HEK293 (cell line): ENCODE results near the gene KCNQ1.

ENCODE experiments used
- EGR2 ChIP-seq: fragments of 450-650 bp; formaldehyde crosslinking; IDR thresholded peaks from 2 replicates; pipeline ENCODE4 v1.5.1; 2016; ENCODE audit warnings: low read depth, missing biosample characterization, missing genetic modification characterization
- IKZF3 ChIP-seq: fragments of 450-650 bp; IDR thresholded peaks from 2 replicates; pipeline ENCODE4 v1.5.0; 2018; ENCODE audit warnings: missing biosample characterization, mild to moderate bottlenecking, missing genetic modification characterization, moderate library complexity
- KLF1 ChIP-seq: fragments of 450-650 bp; formaldehyde crosslinking; IDR thresholded peaks from 2 replicates; pipeline ENCODE4 v1.5.1; 2016; ENCODE audit warnings: missing biosample characterization, missing genetic modification characterization
- OSR2 ChIP-seq: fragments of 450-650 bp; formaldehyde crosslinking; IDR thresholded peaks from 2 replicates; pipeline ENCODE4 v1.5.1; 2016; ENCODE audit warnings: missing biosample characterization, missing genetic modification characterization
- ZBTB1 ChIP-seq: fragments of 450-650 bp; formaldehyde crosslinking; IDR thresholded peaks from 2 replicates; pipeline ENCODE4 v1.5.1; 2016; ENCODE audit warnings: missing biosample characterization, missing genetic modification characterization
- ZFHX2 ChIP-seq: fragments of 450-650 bp; formaldehyde crosslinking; conservative IDR thresholded peaks from 2 replicates; pipeline ENCODE4 v1.5.1; 2016; ENCODE audit warnings: missing biosample characterization, missing genetic modification characterization
- ZIC2 ChIP-seq: fragments of 450-650 bp; formaldehyde crosslinking; IDR thresholded peaks from 2 replicates; pipeline ENCODE4 v1.5.1; 2016; ENCODE audit warnings: missing biosample characterization, missing genetic modification characterization
- ZNF121 ChIP-seq: fragments of 450-650 bp; formaldehyde crosslinking; IDR thresholded peaks from 2 replicates; pipeline ENCODE4 v1.5.1; 2016; ENCODE audit warnings: missing biosample characterization, missing genetic modification characterization
- ZNF16 ChIP-seq: fragments of 450-650 bp; formaldehyde crosslinking; IDR thresholded peaks from 2 replicates; pipeline ENCODE4 v1.5.1; 2016; ENCODE audit warnings: low read depth, missing biosample characterization, missing genetic modification characterization
- ZNF2 ChIP-seq: fragments of 450-650 bp; formaldehyde crosslinking; IDR thresholded peaks from 2 replicates; pipeline ENCODE4 v1.5.1; 2016; ENCODE audit warnings: missing biosample characterization, missing genetic modification characterization
- ZNF221 ChIP-seq: fragments of 450-650 bp; formaldehyde crosslinking; IDR thresholded peaks from 2 replicates; pipeline ENCODE4 v1.5.1; 2017; ENCODE audit warnings: missing biosample characterization, missing genetic modification characterization, borderline replicate concordance
- ZNF23 ChIP-seq: fragments of 450-650 bp; formaldehyde crosslinking; IDR thresholded peaks from 2 replicates; pipeline ENCODE4 v1.5.1; 2016; ENCODE audit warnings: missing biosample characterization, missing genetic modification characterization, borderline replicate concordance
- ZNF248 ChIP-seq: fragments of 450-650 bp; formaldehyde crosslinking; IDR thresholded peaks from 2 replicates; pipeline ENCODE4 v1.5.1; 2017; ENCODE audit warnings: missing biosample characterization, missing genetic modification characterization
- ZNF350 ChIP-seq: fragments of 450-650 bp; formaldehyde crosslinking; IDR thresholded peaks from 2 replicates; pipeline ENCODE4 v1.5.0; 2017; ENCODE audit warnings: missing biosample characterization, mild to moderate bottlenecking, missing genetic modification characterization
- ZNF571 ChIP-seq: fragments of 450-650 bp; formaldehyde crosslinking; IDR thresholded peaks from 2 replicates; pipeline ENCODE4 v1.5.0; 2017; ENCODE audit warnings: missing biosample characterization, missing genetic modification characterization
- ZNF596 ChIP-seq: fragments of 450-650 bp; IDR thresholded peaks from 2 replicates; pipeline ENCODE4 v1.5.0; 2018; ENCODE audit warnings: missing biosample characterization, mild to moderate bottlenecking, missing genetic modification characterization, moderate library complexity
- ZNF621 ChIP-seq: fragments of 450-650 bp; formaldehyde crosslinking; IDR thresholded peaks from 2 replicates; pipeline ENCODE4 v1.5.1; 2017; ENCODE audit warnings: missing biosample characterization, missing genetic modification characterization
- ZNF624 ChIP-seq: fragments of 450-650 bp; formaldehyde crosslinking; IDR thresholded peaks from 2 replicates; pipeline ENCODE4 v1.5.1; 2017; ENCODE audit warnings: missing biosample characterization, missing genetic modification characterization
- ZNF629 ChIP-seq: fragments of 450-650 bp; formaldehyde crosslinking; IDR thresholded peaks from 2 replicates; pipeline ENCODE4 v1.5.1; 2017; ENCODE audit warnings: missing biosample characterization, missing genetic modification characterization
- ZNF664 ChIP-seq: fragments of 450-650 bp; formaldehyde crosslinking; IDR thresholded peaks from 2 replicates; pipeline ENCODE4 v1.5.1; 2016; ENCODE audit warnings: missing biosample characterization, missing genetic modification characterization
- ZNF830 ChIP-seq: fragments of 450-650 bp; IDR thresholded peaks from 2 replicates; pipeline ENCODE4 v1.5.0; 2018; ENCODE audit warnings: missing biosample characterization, missing genetic modification characterization, low read depth, mild to moderate bottlenecking, moderate library complexity
- ZSCAN30 ChIP-seq: fragments of 450-650 bp; IDR thresholded peaks from 2 replicates; pipeline ENCODE4 v1.5.1; 2018; ENCODE audit warnings: missing biosample characterization, mild to moderate bottlenecking, missing genetic modification characterization, moderate library complexity
- TF ChIP-seq, protein P1 (sequence below): fragments of 450-650 bp; formaldehyde crosslinking; IDR thresholded peaks from 2 replicates; pipeline ENCODE4 v1.5.1; 2016; ENCODE audit warnings: missing biosample characterization, missing genetic modification characterization
- TF ChIP-seq, protein P2 (sequence below): fragments of 450-650 bp; formaldehyde crosslinking; IDR thresholded peaks from 2 replicates; pipeline ENCODE4 v1.5.1; 2016; ENCODE audit warnings: missing biosample characterization, missing genetic modification characterization
- TF ChIP-seq, protein P3 (sequence below): fragments of 450-650 bp; formaldehyde crosslinking; IDR thresholded peaks from 2 replicates; pipeline ENCODE4 v1.5.1; 2016; ENCODE audit warnings: missing biosample characterization, missing genetic modification characterization
- TF ChIP-seq, protein P4 (sequence below): fragments of 450-650 bp; formaldehyde crosslinking; IDR thresholded peaks from 2 replicates; pipeline ENCODE4 v1.5.1; 2016; ENCODE audit warnings: missing biosample characterization, missing genetic modification characterization
- TF ChIP-seq, protein P5 (sequence below): fragments of 450-650 bp; formaldehyde crosslinking; IDR thresholded peaks from 2 replicates; pipeline ENCODE4 v1.5.1; 2016; ENCODE audit warnings: missing biosample characterization, missing genetic modification characterization
- TF ChIP-seq, protein P6 (sequence below): fragments of 450-650 bp; formaldehyde crosslinking; IDR thresholded peaks from 2 replicates; pipeline ENCODE4 v1.5.1; 2016; ENCODE audit warnings: missing biosample characterization, missing genetic modification characterization
- TF ChIP-seq, protein P7 (sequence below): fragments of 450-650 bp; formaldehyde crosslinking; IDR thresholded peaks from 2 replicates; pipeline ENCODE4 v1.5.1; 2016; ENCODE audit warnings: missing biosample characterization, missing genetic modification characterization

The KCNQ1 gene

DNA sequence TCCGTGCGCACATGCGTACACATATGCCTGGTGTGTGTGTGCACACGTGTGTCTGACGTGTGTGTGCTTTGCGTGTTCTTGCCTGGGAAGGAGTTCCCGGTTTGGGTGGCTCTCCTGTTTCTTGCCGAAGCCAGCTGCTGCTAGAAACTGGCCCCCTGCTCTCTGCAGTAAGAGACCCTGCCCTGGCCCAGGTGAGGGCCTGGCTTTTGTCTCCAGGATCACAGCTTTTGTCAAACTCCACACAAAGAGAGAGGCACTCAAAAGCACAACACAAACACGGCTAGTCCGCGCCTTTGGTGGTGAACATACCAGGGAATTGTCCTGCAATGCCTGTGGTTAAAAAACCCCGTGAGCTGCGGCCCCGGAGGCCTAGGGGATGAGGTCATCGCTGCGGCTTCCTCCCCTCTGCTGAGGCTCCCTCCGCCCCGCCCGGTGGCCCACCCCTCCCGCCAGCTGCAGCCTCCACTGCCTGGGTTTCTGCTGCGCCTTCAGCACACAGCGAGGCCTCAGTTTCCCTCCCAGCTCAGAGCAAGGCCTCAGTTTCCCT is 88.9 kb downstream of the KCNQ1 start (continued):
- no peak for TF ChIP-seq ZSCAN30
- TF ChIP-seq ZNF629 (tag by site-specific recombination), result peak; percentile 48; the same call in 1 of the 2 replicates
- TF ChIP-seq, protein P1, sequence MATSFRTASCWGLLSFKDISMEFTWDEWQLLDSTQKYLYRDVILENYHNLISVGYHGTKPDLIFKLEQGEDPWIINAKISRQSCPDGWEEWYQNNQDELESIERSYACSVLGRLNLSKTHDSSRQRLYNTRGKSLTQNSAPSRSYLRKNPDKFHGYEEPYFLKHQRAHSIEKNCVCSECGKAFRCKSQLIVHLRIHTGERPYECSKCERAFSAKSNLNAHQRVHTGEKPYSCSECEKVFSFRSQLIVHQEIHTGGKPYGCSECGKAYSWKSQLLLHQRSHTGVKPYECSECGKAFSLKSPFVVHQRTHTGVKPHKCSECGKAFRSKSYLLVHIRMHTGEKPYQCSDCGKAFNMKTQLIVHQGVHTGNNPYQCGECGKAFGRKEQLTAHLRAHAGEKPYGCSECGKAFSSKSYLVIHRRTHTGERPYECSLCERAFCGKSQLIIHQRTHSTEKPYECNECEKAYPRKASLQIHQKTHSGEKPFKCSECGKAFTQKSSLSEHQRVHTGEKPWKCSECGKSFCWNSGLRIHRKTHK (tag by site-specific recombination), result no peak
- TF ChIP-seq, protein P2, sequence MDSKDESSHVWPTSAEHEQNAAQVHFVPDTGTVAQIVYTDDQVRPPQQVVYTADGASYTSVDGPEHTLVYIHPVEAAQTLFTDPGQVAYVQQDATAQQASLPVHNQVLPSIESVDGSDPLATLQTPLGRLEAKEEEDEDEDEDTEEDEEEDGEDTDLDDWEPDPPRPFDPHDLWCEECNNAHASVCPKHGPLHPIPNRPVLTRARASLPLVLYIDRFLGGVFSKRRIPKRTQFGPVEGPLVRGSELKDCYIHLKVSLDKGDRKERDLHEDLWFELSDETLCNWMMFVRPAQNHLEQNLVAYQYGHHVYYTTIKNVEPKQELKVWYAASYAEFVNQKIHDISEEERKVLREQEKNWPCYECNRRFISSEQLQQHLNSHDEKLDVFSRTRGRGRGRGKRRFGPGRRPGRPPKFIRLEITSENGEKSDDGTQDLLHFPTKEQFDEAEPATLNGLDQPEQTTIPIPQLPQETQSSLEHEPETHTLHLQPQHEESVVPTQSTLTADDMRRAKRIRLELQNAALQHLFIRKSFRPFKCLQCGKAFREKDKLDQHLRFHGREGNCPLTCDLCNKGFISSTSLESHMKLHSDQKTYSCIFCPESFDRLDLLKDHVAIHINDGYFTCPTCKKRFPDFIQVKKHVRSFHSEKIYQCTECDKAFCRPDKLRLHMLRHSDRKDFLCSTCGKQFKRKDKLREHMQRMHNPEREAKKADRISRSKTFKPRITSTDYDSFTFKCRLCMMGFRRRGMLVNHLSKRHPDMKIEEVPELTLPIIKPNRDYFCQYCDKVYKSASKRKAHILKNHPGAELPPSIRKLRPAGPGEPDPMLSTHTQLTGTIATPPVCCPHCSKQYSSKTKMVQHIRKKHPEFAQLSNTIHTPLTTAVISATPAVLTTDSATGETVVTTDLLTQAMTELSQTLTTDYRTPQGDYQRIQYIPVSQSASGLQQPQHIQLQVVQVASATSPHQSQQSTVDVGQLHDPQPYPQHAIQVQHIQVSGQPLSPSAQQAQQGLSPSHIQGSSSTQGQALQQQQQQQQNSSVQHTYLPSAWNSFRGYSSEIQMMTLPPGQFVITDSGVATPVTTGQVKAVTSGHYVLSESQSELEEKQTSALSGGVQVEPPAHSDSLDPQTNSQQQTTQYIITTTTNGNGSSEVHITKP (tag by site-specific recombination), result no peak
- TF ChIP-seq ZNF596 (tag by site-specific recombination), result no peak
- no peak for TF ChIP-seq ZFHX2 (tag by site-specific recombination)
- TF ChIP-seq OSR2 (tag by site-specific recombination), result no peak
- TF ChIP-seq ZNF664 (tag by site-specific recombination), result no peak
- TF ChIP-seq ZNF571 (tag by site-specific recombination), result no peak
- TF ChIP-seq ZNF121 (tag by site-specific recombination), result no peak
- TF ChIP-seq, protein P3, sequence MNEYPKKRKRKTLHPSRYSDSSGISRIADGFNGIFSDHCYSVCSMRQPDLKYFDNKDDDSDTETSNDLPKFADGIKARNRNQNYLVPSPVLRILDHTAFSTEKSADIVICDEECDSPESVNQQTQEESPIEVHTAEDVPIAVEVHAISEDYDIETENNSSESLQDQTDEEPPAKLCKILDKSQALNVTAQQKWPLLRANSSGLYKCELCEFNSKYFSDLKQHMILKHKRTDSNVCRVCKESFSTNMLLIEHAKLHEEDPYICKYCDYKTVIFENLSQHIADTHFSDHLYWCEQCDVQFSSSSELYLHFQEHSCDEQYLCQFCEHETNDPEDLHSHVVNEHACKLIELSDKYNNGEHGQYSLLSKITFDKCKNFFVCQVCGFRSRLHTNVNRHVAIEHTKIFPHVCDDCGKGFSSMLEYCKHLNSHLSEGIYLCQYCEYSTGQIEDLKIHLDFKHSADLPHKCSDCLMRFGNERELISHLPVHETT (tag by site-specific recombination), result no peak
- TF ChIP-seq ZBTB1 (tag by site-specific recombination), result no peak
- no peak for TF ChIP-seq ZNF624
- TF ChIP-seq IKZF3 (tag by site-specific recombination), result peak; percentile 74
- no peak for TF ChIP-seq ZNF16 (tag by site-specific recombination)
- TF ChIP-seq, protein P4, sequence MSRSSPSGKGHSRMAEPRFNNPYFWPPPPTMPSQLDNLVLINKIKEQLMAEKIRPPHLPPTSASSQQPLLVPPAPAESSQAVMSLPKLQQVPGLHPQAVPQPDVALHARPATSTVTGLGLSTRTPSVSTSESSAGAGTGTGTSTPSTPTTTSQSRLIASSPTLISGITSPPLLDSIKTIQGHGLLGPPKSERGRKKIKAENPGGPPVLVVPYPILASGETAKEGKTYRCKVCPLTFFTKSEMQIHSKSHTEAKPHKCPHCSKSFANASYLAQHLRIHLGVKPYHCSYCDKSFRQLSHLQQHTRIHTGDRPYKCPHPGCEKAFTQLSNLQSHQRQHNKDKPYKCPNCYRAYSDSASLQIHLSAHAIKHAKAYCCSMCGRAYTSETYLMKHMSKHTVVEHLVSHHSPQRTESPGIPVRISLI (tag by site-specific recombination), result no peak
- TF ChIP-seq ZNF23, result no peak
- no peak for TF ChIP-seq ZNF621 (tag by site-specific recombination)
- TF ChIP-seq KLF1 (tag by site-specific recombination), result peak; percentile 40
- peak; percentile 68 for TF ChIP-seq ZIC2 (tag by site-specific recombination)
- TF ChIP-seq, protein P5, sequence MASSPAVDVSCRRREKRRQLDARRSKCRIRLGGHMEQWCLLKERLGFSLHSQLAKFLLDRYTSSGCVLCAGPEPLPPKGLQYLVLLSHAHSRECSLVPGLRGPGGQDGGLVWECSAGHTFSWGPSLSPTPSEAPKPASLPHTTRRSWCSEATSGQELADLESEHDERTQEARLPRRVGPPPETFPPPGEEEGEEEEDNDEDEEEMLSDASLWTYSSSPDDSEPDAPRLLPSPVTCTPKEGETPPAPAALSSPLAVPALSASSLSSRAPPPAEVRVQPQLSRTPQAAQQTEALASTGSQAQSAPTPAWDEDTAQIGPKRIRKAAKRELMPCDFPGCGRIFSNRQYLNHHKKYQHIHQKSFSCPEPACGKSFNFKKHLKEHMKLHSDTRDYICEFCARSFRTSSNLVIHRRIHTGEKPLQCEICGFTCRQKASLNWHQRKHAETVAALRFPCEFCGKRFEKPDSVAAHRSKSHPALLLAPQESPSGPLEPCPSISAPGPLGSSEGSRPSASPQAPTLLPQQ (tag by site-specific recombination), result no peak; the same call in 1 of the 2 replicates
- no peak for TF ChIP-seq ZNF248 (tag by site-specific recombination)
- no peak for TF ChIP-seq EGR2
- TF ChIP-seq, protein P6, sequence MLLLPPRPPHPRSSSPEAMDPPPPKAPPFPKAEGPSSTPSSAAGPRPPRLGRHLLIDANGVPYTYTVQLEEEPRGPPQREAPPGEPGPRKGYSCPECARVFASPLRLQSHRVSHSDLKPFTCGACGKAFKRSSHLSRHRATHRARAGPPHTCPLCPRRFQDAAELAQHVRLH (tag by site-specific recombination), result no peak
- TF ChIP-seq ZNF830, result no peak
- TF ChIP-seq ZNF350 (tag by site-specific recombination), result no peak
- no peak for TF ChIP-seq ZNF221 (tag by site-specific recombination)
- TF ChIP-seq ZNF2, result no peak
- TF ChIP-seq, protein P7, sequence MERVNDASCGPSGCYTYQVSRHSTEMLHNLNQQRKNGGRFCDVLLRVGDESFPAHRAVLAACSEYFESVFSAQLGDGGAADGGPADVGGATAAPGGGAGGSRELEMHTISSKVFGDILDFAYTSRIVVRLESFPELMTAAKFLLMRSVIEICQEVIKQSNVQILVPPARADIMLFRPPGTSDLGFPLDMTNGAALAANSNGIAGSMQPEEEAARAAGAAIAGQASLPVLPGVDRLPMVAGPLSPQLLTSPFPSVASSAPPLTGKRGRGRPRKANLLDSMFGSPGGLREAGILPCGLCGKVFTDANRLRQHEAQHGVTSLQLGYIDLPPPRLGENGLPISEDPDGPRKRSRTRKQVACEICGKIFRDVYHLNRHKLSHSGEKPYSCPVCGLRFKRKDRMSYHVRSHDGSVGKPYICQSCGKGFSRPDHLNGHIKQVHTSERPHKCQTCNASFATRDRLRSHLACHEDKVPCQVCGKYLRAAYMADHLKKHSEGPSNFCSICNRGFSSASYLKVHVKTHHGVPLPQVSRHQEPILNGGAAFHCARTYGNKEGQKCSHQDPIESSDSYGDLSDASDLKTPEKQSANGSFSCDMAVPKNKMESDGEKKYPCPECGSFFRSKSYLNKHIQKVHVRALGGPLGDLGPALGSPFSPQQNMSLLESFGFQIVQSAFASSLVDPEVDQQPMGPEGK (tag by site-specific recombination), result peak; percentile 74
